SK-N-SH treated with all-trans-retinoic acid at 6 μM for 48 hours (cell line): ENCODE data around the gene PCNA.

Experiments used
- ISL1 ChIP-seq: fragments of 250-450 bp; sonication (Bioruptor Pico); IDR thresholded peaks from 2 replicates; pipeline ENCODE4 v2.1.2; 2022; ENCODE audit warnings: mild to moderate bottlenecking, moderate library complexity
- ZFP3 ChIP-seq: fragments of 250-450 bp; sonication (Bioruptor Pico); IDR thresholded peaks from 2 replicates; pipeline ENCODE4 v1.5.0; 2020; ENCODE audit warnings: mild to moderate bottlenecking, moderate library complexity
- ZFP30 ChIP-seq: fragments of 450-650 bp; formaldehyde crosslinking; IDR thresholded peaks from 2 replicates; pipeline ENCODE4 v1.5.0; 2022; ENCODE audit warnings: mild to moderate bottlenecking, moderate library complexity
- ZNF70 ChIP-seq: fragments of 450-650 bp; formaldehyde crosslinking; IDR thresholded peaks from 2 replicates; pipeline ENCODE4 v1.5.0; 2020; ENCODE audit warnings: mild to moderate bottlenecking, moderate library complexity
- TF ChIP-seq, protein P1 (sequence below): fragments of 250-450 bp; sonication (Bioruptor Pico); IDR thresholded peaks from 2 replicates; pipeline ENCODE4 v1.5.1; 2020; ENCODE audit warnings: low read depth, mild to moderate bottlenecking, moderate library complexity
- TF ChIP-seq, protein P2 (sequence below): fragments of 250-450 bp; sonication (Bioruptor Pico); IDR thresholded peaks from 2 replicates; pipeline ENCODE4 v1.5.1; 2021; ENCODE audit warnings: mild to moderate bottlenecking, moderate library complexity

DNA sequence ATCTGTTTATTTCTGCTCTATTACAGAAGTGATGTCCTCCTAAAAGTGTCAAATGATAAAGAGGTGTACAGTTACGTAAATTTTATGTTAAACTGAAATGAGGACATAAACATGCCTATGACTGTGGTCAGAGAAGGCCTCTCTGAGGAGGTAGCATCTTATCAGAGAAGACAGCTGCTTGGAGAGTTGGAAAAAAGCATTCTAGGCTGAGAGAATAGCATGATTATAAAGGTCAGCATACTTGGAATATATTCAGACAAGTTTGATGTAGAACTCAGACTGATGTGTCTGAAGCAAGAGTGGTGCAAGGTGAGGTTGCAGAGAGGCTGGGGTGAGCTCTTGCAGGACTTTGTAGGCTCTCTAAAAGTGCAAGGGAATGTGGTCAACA is 3.1 kb upstream of the PCNA start:
- TF ChIP-seq ZFP3 (CRISPR knock-in tag) (no peak), ISL1 (CRISPR knock-in tag) (no peak), ZNF70 (CRISPR knock-in tag) (no peak), ZFP30 (CRISPR knock-in tag) (no peak)
- TF ChIP-seq, protein P1, sequence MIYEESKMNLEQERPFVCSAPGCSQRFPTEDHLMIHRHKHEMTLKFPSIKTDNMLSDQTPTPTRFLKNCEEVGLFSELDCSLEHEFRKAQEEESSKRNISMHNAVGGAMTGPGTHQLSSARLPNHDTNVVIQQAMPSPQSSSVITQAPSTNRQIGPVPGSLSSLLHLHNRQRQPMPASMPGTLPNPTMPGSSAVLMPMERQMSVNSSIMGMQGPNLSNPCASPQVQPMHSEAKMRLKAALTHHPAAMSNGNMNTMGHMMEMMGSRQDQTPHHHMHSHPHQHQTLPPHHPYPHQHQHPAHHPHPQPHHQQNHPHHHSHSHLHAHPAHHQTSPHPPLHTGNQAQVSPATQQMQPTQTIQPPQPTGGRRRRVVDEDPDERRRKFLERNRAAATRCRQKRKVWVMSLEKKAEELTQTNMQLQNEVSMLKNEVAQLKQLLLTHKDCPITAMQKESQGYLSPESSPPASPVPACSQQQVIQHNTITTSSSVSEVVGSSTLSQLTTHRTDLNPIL, result no peak
- TF ChIP-seq, protein P2, sequence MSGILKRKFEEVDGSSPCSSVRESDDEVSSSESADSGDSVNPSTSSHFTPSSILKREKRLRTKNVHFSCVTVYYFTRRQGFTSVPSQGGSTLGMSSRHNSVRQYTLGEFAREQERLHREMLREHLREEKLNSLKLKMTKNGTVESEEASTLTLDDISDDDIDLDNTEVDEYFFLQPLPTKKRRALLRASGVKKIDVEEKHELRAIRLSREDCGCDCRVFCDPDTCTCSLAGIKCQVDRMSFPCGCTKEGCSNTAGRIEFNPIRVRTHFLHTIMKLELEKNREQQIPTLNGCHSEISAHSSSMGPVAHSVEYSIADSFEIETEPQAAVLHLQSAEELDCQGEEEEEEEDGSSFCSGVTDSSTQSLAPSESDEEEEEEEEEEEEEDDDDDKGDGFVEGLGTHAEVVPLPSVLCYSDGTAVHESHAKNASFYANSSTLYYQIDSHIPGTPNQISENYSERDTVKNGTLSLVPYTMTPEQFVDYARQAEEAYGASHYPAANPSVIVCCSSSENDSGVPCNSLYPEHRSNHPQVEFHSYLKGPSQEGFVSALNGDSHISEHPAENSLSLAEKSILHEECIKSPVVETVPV (CRISPR knock-in tag), result no peak
